ENCODE measurements around the gene SYNRG. TPM values are rescaled to one million over a fixed set of nuclear protein-coding genes. Genes with fewer than 3 reads are reported as not detected.

SYNRG gene
- total and polyA plus RNA-seq, 2 donors (not counting 1 experiment from before 2014, with no cell fraction given) = 20.4 to 21.5 TPM

DNA sequence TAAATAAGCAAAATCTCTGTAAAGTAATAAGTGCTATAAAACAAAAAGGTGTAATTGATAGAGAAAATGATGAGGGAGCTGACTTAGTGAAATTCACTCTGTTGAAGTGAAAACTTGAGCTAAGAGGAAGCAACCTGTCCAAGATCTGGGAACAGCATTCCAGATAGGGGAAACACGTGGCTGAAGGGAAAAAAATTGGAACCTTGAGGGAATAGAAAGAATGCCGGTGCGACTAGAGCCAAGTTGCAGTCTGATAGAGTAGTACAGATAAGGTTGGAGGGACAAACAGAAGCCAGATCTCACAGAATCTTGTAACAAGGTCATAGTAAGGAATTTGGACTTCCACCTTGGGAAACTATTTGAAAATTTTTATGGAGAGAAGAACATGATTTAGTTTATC lies 34.7 kb upstream of the SYNRG start:
- no peaks in the 10 kb centered on the region for H4K20me1 ChIP-seq (ENCODE audit: control insufficient read depth, extremely low read depth, insufficient read depth, low read length)
- H3K9me3 ChIP-seq (ENCODE audit: control insufficient read depth, insufficient read depth, low read depth, low read length) = no peaks in the 10 kb centered on the region
- H3K36me3 ChIP-seq (ENCODE audit: control insufficient read depth, insufficient read depth, low read length) = peaks cover 4% of the 10 kb centered on the region
- peak overlapping the region; percentile 60 for H2AFZ ChIP-seq (ENCODE audit: low read length)
- H3K4me3 ChIP-seq (replicated peaks in 1 of 4; ENCODE audit: control extremely low read depth in 1 of 4, insufficient read depth in 1 of 4, low read depth in 3 of 4, low read length in 4 of 4) = peak overlapping the region; percentile 65 to 97 (median 68)
- no peaks in the 10 kb centered on the region for H3K27me3 ChIP-seq (ENCODE audit: control insufficient read depth, insufficient read depth, low read length)
- peaks cover 5% of the 10 kb centered on the region for H3K4me1 ChIP-seq (ENCODE audit: control insufficient read depth, extremely low read depth, insufficient read depth, low read length)
- no peak overlapping the region for H3K27ac ChIP-seq (ENCODE audit: insufficient read depth, low read length)
- no peak overlapping the region for H3K9ac ChIP-seq (ENCODE audit: insufficient read depth, low read length)
- no peak for TF ChIP-seq EZH2 (IDR thresholded peaks at IDR 0.05; ENCODE audit: low read length, missing control alignments)
- TF ChIP-seq, protein P1, sequence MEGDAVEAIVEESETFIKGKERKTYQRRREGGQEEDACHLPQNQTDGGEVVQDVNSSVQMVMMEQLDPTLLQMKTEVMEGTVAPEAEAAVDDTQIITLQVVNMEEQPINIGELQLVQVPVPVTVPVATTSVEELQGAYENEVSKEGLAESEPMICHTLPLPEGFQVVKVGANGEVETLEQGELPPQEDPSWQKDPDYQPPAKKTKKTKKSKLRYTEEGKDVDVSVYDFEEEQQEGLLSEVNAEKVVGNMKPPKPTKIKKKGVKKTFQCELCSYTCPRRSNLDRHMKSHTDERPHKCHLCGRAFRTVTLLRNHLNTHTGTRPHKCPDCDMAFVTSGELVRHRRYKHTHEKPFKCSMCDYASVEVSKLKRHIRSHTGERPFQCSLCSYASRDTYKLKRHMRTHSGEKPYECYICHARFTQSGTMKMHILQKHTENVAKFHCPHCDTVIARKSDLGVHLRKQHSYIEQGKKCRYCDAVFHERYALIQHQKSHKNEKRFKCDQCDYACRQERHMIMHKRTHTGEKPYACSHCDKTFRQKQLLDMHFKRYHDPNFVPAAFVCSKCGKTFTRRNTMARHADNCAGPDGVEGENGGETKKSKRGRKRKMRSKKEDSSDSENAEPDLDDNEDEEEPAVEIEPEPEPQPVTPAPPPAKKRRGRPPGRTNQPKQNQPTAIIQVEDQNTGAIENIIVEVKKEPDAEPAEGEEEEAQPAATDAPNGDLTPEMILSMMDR (conservative IDR thresholded peaks at IDR 0.05 in 1 of 2, IDR thresholded peaks at IDR 0.05 in 1 of 2; ENCODE audit: low read depth in 1 of 2, low read length in 2 of 2) = no peak
- H3K4me2 ChIP-seq (ENCODE audit: extremely low read depth, insufficient read depth, low read length) = peak overlapping the region; percentile 39
- DNase-seq (ENCODE audit: low read depth in 2 of 2) = peak in 1 of 2 donors; percentile 33
- H3K79me2 ChIP-seq (ENCODE audit: control insufficient read depth, insufficient read depth, low read length) = peaks cover 27% of the 10 kb centered on the region

DNA sequence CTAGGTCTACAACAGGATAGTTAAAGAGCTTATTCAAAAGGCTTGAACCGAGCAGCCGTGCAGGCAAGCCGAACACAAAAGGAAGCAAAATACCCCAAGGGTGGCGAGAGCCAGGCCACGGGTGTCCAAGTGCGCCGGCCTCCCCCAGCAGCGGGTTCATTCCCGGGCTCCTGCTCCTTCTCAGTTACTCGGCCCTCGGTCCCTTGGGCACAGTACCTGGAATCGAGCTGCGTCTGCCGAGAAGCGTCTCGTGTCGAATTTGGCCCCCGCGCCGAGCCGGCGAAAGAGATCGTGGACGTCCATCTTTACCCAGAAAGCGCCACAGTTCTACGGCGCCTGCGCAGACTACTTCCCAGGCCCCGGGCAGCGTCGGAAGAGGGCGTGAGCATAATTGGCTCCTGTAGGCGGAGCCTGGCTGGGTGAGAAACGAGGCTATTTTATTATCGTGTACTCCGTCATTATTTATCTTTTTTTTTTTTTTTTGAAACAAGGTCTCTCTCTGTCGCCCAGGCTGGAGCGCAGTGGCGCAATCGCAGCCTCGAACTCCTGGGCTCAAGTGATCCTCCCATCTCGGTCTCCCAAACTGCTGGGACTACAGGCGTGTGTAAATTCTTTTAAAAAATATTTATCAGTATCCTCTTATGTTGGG lies 34.0 kb upstream of the SYNRG start, which contains the start of gene DDX52:
TSS of gene DDX52 (minus strand) at position 329 of the 649 bp plus-strand sequence. CDS start at position 303, 26 bp downstream.
- Histone ChIP-seq H2AFZ (ENCODE audit: low read length) (peak within 1 kb of the TSS; percentile 86), H3K9ac (ENCODE audit: insufficient read depth, low read length) (peak within 1 kb of the TSS; percentile 95), H3K4me3 (replicated peaks in 1 of 4; ENCODE audit: control extremely low read depth in 1 of 4, insufficient read depth in 1 of 4, low read depth in 3 of 4, low read length in 4 of 4) (peak within 1 kb of the TSS; percentile 65 to 97 (median 68)), H3K79me2 (ENCODE audit: control insufficient read depth, insufficient read depth, low read length) (peaks cover 27% of the 10 kb centered on the region), H4K20me1 (ENCODE audit: control insufficient read depth, extremely low read depth, insufficient read depth, low read length) (no peaks in the 10 kb centered on the region), H3K4me2 (ENCODE audit: extremely low read depth, insufficient read depth, low read length) (peak within 1 kb of the TSS; percentile 96), H3K9me3 (ENCODE audit: control insufficient read depth, insufficient read depth, low read depth, low read length) (no peaks in the 10 kb centered on the region), H3K27me3 (ENCODE audit: control insufficient read depth, insufficient read depth, low read length) (no peaks in the 10 kb centered on the region), H3K27ac (ENCODE audit: insufficient read depth, low read length) (peak within 1 kb of the TSS; percentile 86), H3K36me3 (ENCODE audit: control insufficient read depth, insufficient read depth, low read length) (peaks cover 4% of the 10 kb centered on the region), H3K4me1 (ENCODE audit: control insufficient read depth, extremely low read depth, insufficient read depth, low read length) (peaks cover 3% of the 10 kb centered on the region)
- TF ChIP-seq, protein P1 (conservative IDR thresholded peaks at IDR 0.05 in 1 of 2, IDR thresholded peaks at IDR 0.05 in 1 of 2; ENCODE audit: low read depth in 1 of 2, low read length in 2 of 2) = no peak
- TF ChIP-seq EZH2 (IDR thresholded peaks at IDR 0.05; ENCODE audit: low read length, missing control alignments) = no peak
- DNase-seq (ENCODE audit: low read depth in 2 of 2) = peak; percentile 82 to 90

DNA sequence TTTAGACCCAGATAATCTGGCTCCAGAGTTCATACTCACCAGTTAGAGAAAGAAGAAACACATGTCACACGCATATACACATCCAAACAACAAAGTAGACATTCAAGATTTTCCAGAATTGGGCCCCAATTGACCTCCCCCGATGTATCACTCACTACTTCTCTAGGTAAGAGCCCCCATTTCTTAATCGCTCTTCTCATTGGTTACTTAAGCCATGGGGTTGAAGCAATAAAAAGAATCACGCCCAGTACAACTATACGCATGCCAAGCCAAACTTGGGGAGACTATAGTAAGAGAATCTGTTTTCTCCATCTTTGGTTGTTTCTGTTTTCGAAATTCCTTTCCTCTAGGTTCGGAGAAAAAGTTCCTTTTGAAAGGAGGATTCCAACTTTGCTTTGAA lies 33.5 kb upstream of the SYNRG start:
- H3K27me3 ChIP-seq (ENCODE audit: control insufficient read depth, insufficient read depth, low read length) = no peaks in the 10 kb centered on the region
- no peaks in the 10 kb centered on the region for H4K20me1 ChIP-seq (ENCODE audit: control insufficient read depth, extremely low read depth, insufficient read depth, low read length)
- TF ChIP-seq, protein P1 (conservative IDR thresholded peaks at IDR 0.05 in 1 of 2, IDR thresholded peaks at IDR 0.05 in 1 of 2; ENCODE audit: low read depth in 1 of 2, low read length in 2 of 2) = no peak
- no peak for TF ChIP-seq EZH2 (IDR thresholded peaks at IDR 0.05; ENCODE audit: low read length, missing control alignments)
- H3K9ac ChIP-seq (ENCODE audit: insufficient read depth, low read length) = peak overlapping the region; percentile 95
- H3K4me2 ChIP-seq (ENCODE audit: extremely low read depth, insufficient read depth, low read length) = peak overlapping the region; percentile 96
- H3K79me2 ChIP-seq (ENCODE audit: control insufficient read depth, insufficient read depth, low read length) = peaks cover 30% of the 10 kb centered on the region
- H2AFZ ChIP-seq (ENCODE audit: low read length) = peak overlapping the region; percentile 86
- peaks cover 6% of the 10 kb centered on the region for H3K36me3 ChIP-seq (ENCODE audit: control insufficient read depth, insufficient read depth, low read length)
- H3K9me3 ChIP-seq (ENCODE audit: control insufficient read depth, insufficient read depth, low read depth, low read length) = no peaks in the 10 kb centered on the region
- H3K4me1 ChIP-seq (ENCODE audit: control insufficient read depth, extremely low read depth, insufficient read depth, low read length) = peaks cover 3% of the 10 kb centered on the region
- peak; percentile 40 to 49 for DNase-seq (ENCODE audit: low read depth in 2 of 2)
- peak overlapping the region; percentile 86 for H3K27ac ChIP-seq (ENCODE audit: insufficient read depth, low read length)
- peak overlapping the region; percentile 65 to 97 (median 68) for H3K4me3 ChIP-seq (replicated peaks in 1 of 4; ENCODE audit: control extremely low read depth in 1 of 4, insufficient read depth in 1 of 4, low read depth in 3 of 4, low read length in 4 of 4)

All from fibroblast of lung (primary cell).